B cell (primary cell): ENCODE data around the gene ADAMTSL2.

ENCODE experiments used
- EZH2 ChIP-seq: IDR thresholded peaks from 2 replicates; pipeline ENCODE4 v1.6.1; 2012; ENCODE audit warnings: borderline replicate concordance, low read depth, mild to moderate bottlenecking, moderate library complexity, low read length; ENCODE audit not compliant: insufficient read depth, poor library complexity, severe bottlenecking
- TF ChIP-seq, protein P1 (sequence below): fragments of 200-600 bp; IDR thresholded peaks from one replicate; pipeline ENCODE4 v1.8.0; 2022; ENCODE audit warnings: antibody characterized with exemption, mild to moderate bottlenecking

GRCh38 chr9:133509179-133510083 is 25.1 kb upstream of the ADAMTSL2 start:
- TF ChIP-seq EZH2: no peak
- TF ChIP-seq, protein P1, sequence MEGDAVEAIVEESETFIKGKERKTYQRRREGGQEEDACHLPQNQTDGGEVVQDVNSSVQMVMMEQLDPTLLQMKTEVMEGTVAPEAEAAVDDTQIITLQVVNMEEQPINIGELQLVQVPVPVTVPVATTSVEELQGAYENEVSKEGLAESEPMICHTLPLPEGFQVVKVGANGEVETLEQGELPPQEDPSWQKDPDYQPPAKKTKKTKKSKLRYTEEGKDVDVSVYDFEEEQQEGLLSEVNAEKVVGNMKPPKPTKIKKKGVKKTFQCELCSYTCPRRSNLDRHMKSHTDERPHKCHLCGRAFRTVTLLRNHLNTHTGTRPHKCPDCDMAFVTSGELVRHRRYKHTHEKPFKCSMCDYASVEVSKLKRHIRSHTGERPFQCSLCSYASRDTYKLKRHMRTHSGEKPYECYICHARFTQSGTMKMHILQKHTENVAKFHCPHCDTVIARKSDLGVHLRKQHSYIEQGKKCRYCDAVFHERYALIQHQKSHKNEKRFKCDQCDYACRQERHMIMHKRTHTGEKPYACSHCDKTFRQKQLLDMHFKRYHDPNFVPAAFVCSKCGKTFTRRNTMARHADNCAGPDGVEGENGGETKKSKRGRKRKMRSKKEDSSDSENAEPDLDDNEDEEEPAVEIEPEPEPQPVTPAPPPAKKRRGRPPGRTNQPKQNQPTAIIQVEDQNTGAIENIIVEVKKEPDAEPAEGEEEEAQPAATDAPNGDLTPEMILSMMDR: no peak
